NT2/D1 (cell line): ENCODE measurements around the gene ADGRB3.
"Not testable (repeated sequence)": the region's sequence is repeated elsewhere in the genome, so short reads cannot be mapped to it uniquely, and the experiment has no call there.

Experiments
- DNase-seq: peaks from one replicate; pipeline ENCODE4 v3.0.0-alpha.2; 2011; ENCODE audit warnings: low read depth, low spot score
- H3K27me3 ChIP-seq: 2 replicates; pipeline ENCODE4 v1.6.0; 2011; ENCODE audit warnings: mild to moderate bottlenecking; ENCODE audit not compliant: insufficient read length, insufficient read depth
- H3K36me3 ChIP-seq: 2 replicates; pipeline ENCODE4 v1.6.1; 2011; ENCODE audit warnings: mild to moderate bottlenecking, low read length, mixed read lengths; ENCODE audit not compliant: insufficient read depth, insufficient read length
- H3K4me1 ChIP-seq: 2 replicates; pipeline ENCODE4 v1.5.1; 2011; ENCODE audit not compliant: insufficient read depth, insufficient read length
- H3K4me3 ChIP-seq: 2 replicates; pipeline ENCODE4 v1.5.1; 2011; ENCODE audit warnings: low read depth; ENCODE audit not compliant: insufficient read length
- H3K9ac ChIP-seq: 2 replicates; pipeline ENCODE4 v1.6.0; 2011; ENCODE audit warnings: low read depth; ENCODE audit not compliant: insufficient read length
- H3K9me3 ChIP-seq: 2 replicates; pipeline ENCODE4 v1.5.1; 2011; ENCODE audit warnings: mild to moderate bottlenecking, low read length; ENCODE audit not compliant: insufficient read depth
- SUZ12 ChIP-seq: IDR thresholded peaks from 2 replicates; pipeline ENCODE4 v1.6.1; 2011; ENCODE audit not compliant: insufficient read length, insufficient read depth; ENCODE audit errors: extremely low read depth
- YY1 ChIP-seq: IDR thresholded peaks from 2 replicates; pipeline ENCODE4 v1.6.1; 2011; ENCODE audit not compliant: insufficient read length, insufficient read depth
- ZNF274 ChIP-seq: IDR thresholded peaks from 2 replicates; pipeline ENCODE4 v1.6.1; 2011; ENCODE audit warnings: mild to moderate bottlenecking, low read depth, low read length

The ADGRB3 gene

DNA sequence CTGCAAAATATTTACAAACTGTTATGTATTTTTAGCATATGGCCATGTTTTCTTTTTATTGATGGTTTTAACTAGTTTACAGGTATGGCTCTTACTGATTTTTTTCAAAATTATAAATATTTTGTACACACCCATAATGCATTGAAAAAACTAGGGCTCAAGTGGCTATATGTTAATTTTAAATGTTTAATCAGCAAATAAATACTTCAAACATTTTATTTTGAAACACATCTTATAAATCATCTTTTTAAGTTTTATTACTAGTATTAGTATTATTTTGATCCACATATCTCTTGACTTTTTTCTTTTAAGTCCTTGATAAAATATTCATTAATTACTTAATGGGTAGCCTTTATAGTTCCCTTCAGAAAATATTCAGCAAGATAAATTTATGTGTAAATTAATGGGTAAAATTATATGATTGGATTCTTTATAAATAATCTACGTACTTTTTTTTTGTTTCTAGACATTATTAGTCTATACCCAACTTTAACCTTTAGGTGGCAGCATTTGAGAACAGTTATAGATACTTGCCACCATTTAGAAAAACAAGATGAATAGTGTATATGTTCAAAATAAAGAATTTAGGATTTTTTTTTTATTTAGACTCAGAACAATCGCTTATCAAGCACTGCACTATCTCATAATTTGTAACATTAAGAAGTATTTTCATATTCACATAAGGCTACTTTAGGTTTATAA lies 241.9 kb downstream of the ADGRB3 start:
- Histone ChIP-seq H3K4me1 (no peaks in the 10 kb centered on the region), H3K9me3 (no peaks in the 10 kb centered on the region; the same call in 1 of the 2 replicates), H3K9ac (no peak overlapping the region), H3K27me3 (no peaks in the 10 kb centered on the region), H3K36me3 (no peaks in the 10 kb centered on the region), H3K4me3 (no peak overlapping the region)
- DNase-seq, result peak; percentile 2
- TF ChIP-seq YY1 (no peak), SUZ12 (no peak), ZNF274 (no peak)

DNA sequence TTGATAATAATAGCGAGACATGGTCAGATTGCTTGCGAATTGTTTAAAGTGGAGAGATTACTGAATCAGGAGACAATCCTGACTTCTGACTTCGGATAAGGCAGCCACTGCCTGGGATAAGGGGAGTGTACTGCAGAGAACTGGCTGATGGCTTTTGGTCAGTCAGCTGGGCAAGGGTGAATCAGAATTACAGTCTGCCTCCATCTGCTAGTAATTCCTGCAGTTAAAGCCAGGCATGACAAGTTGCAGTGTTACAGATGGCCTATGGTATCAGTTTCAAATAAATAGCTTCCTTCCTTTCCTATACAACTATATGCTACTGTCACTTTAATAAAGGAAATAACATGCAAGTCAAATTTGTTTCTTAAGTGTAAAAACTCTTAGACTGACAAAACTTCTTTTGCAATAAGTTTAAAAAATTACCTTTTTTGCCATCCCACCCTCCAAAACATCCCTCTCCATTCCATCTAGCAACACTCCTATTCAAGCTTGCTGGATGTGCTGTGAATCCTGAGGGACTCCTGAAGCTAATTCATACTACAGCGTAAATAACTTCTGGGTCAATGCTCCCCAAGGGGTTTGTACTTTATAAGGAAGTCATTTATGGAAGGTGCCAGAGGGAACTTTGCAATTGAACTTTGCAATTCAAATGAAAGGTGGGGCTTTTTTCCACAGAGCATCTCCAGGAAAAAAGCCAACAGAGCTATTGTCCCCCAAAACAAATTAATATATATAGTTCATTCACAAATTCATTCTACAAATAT lies 245.2 kb downstream of the ADGRB3 start:
- H3K4me3 ChIP-seq, result no peak overlapping the region
- DNase-seq, result no peak
- H3K9ac ChIP-seq, result no peak overlapping the region
- H3K4me1 ChIP-seq, result no peaks in the 10 kb centered on the region
- no peaks in the 10 kb centered on the region for H3K36me3 ChIP-seq
- no peaks in the 10 kb centered on the region; the same call in 1 of the 2 replicates for H3K9me3 ChIP-seq
- TF ChIP-seq YY1 (no peak), ZNF274 (no peak), SUZ12 (no peak)
- no peaks in the 10 kb centered on the region for H3K27me3 ChIP-seq

DNA sequence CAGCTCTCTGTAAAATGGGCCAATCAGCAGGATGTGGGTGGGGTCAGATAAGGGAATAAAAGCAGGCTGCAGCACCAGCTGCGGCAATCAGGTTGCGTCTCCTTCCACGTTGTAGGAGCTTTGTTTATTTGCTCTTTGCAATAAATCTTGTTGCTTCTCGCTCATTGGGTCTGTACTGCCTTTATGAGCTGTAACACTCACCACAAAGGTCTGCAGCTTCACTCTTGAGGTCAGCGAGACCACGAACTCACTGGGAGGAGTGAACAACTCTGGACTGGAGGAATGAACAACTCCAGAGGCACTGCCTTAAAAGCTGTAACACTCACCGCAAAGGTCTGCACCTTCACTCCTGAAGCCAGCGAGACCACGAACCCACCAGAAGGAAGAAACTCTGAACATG lies 248.2 kb downstream of the ADGRB3 start:
- not testable (repeated sequence) for H3K27me3 ChIP-seq, H3K9me3 ChIP-seq, DNase-seq, H3K9ac ChIP-seq, H3K4me3 ChIP-seq, H3K36me3 ChIP-seq, H3K4me1 ChIP-seq

DNA sequence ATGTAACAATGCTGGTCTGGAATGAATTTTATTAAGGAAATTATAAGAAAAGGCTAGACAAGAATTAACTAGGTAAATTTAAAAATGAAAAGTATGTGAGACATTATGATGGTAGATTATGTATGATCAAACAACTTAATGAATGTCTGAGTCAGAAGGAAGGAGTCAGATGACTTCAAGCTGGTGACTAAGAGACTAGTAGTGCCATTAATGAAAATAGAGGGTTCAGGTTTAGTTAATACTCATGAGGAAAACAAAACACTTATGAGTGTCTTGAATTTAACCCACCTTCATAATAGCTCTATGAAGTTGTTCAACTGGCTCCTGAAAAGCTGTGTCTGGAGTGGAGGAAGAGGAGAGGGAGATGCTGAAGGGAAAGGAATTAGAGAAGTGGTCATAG lies 256.3 kb downstream of the ADGRB3 start:
- Histone ChIP-seq H3K9ac (no peak overlapping the region), H3K4me3 (no peak overlapping the region), H3K36me3 (no peaks in the 10 kb centered on the region), H3K4me1 (no peaks in the 10 kb centered on the region), H3K27me3 (no peaks in the 10 kb centered on the region), H3K9me3 (no peaks in the 10 kb centered on the region)
- DNase-seq, result no peak
- TF ChIP-seq YY1, result no peak
- TF ChIP-seq SUZ12, result no peak
- no peak for TF ChIP-seq ZNF274

DNA sequence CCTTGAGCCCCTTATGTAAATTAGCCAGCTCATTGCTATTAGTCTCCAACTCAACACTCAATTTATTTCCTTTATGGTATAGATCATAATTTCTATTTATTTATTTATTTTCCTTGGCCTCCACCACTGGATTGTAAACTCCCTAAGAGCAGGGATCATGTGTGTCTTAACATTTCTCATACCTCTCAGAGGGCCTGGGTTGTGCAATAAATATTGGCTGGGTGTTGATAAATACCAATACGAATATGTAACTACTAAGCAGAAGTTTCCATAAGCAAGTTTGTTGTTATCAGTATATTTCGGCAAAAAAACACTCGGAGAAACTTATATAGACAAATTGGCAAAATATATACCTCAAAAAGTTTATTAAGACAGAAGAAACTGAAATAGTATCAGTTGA lies 257.4 kb downstream of the ADGRB3 start:
- Histone ChIP-seq H3K27me3 (no peaks in the 10 kb centered on the region), H3K4me3 (no peak overlapping the region), H3K36me3 (no peaks in the 10 kb centered on the region), H3K4me1 (no peaks in the 10 kb centered on the region), H3K9ac (no peak overlapping the region), H3K9me3 (no peaks in the 10 kb centered on the region)
- DNase-seq, result no peak
- TF ChIP-seq SUZ12 (no peak), ZNF274 (no peak), YY1 (no peak)

DNA sequence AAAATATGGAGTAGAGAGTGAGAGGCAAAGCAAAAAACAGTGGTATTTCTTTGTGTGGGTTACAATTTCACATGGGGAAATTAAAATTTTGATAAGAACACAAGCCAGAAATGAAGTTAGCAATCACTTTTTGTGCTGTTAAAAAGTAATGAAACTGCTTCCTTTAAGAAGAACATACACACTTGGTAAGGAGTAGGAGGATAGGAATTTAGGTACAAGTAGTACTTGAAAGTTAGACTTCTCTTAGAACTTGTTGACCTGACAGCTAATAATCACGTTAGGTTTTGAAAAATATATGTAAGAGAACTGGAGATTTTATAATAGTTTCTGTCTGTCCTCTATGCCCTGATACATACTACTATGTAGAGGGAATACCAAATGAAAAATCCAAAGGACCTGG lies 260.8 kb downstream of the ADGRB3 start:
- no peak overlapping the region for H3K4me3 ChIP-seq

DNA sequence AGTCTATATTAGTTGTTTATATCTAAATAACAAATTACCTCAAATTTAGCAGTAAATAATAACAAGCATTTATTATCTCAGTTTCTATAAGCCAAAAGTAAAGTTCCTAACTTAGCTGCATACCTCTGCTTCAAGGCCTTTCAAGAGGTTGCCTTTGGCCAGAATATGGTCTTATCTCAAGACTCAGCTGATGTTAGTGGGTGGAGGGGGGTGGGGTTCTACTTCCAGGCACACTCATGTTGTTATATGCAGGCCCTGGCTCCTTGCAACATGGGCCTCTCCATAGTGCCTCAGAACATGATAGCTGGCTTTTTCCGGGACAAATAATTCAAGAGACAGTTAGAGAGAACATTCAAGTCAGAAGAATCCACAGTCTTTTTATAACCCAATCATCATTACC lies 266.0 kb downstream of the ADGRB3 start:
- Histone ChIP-seq H3K4me3 (no peak overlapping the region), H3K27me3 (no peaks in the 10 kb centered on the region), H3K36me3 (no peaks in the 10 kb centered on the region), H3K9me3 (no peaks in the 10 kb centered on the region), H3K9ac (no peak overlapping the region), H3K4me1 (no peaks in the 10 kb centered on the region)
- no peak for DNase-seq
- TF ChIP-seq ZNF274, result no peak
- no peak for TF ChIP-seq YY1
- no peak for TF ChIP-seq SUZ12

More for the DNA sequence above, 260.8 kb downstream of the ADGRB3 start:
- Histone ChIP-seq H3K27me3 (no peaks in the 10 kb centered on the region), H3K4me1 (no peaks in the 10 kb centered on the region), H3K9ac (no peak overlapping the region), H3K9me3 (no peaks in the 10 kb centered on the region), H3K36me3 (no peaks in the 10 kb centered on the region)
- no peak for TF ChIP-seq ZNF274
- no peak for TF ChIP-seq YY1
- no peak for TF ChIP-seq SUZ12
- no peak for DNase-seq
